Nasal cavity respiratory epithelium epithelial cell of viscerocranial mucosa (primary cell): Measurements from ENCODE around the gene NAE1. TPM values are rescaled to one million over a fixed set of nuclear protein-coding genes. Genes with fewer than 3 reads are reported as not detected.

Source experiments
- total RNA-seq: library from RNA; depleted of rRNA; stranded (reverse); fragments of >200 nt; gene quantifications from 2 replicates; pipeline ENCODE4 v1.2.3, GENCODE V29; 2014

NAE1 gene
- 64.6 and 77.6 TPM in 2 replicates for total RNA-seq

DNA sequence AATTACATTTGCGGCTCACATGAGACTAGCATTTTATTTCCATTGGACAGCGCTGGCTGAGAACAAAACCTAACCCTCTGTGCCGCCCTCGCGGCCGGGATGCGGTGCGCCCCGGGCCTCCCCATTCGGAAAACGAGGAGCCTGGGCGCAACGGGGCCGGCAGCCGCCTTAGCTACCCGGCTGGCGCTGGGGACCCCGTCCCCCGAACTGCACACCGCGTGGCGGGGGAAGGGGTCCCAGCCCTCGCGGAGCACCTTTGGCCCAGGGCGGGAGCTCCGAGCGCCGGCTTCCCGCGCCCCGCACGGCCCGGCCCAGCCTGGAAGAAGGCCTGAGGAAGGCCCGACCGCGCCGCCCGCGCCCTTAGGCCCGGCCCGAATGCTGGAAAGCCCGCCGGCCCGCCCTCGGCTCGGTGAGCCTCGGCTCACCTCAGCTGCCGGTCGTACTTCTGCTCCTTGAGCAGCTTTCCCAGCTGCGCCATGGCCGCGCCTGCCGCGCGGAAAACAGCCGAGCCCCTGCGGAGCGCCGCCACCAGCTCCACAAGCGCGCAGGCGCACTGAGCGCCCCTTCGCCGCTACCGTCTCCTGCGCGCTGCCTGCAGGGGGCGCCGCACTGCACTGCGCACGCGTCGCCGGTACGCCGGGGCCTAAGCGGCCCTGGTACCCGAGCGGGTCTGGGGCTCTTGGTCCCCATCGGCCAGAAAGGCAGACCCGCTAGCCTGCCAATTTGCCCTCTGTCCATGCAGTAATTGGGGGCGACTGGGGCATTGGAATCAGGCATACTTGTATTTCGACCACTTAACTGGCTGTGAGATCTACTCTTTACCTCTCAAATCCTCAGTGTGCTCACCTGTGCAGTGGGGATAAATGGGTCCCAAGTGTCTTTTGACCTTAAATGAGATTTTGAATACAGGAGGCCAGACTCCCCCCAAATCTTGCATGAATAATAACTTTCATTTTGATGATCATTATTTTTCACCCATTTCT is at the start of gene NAE1:
TSS of gene NAE1 (minus strand) at position 555 of the 983 bp plus-strand sequence. CDS start at position 478, 77 bp downstream.

DNA sequence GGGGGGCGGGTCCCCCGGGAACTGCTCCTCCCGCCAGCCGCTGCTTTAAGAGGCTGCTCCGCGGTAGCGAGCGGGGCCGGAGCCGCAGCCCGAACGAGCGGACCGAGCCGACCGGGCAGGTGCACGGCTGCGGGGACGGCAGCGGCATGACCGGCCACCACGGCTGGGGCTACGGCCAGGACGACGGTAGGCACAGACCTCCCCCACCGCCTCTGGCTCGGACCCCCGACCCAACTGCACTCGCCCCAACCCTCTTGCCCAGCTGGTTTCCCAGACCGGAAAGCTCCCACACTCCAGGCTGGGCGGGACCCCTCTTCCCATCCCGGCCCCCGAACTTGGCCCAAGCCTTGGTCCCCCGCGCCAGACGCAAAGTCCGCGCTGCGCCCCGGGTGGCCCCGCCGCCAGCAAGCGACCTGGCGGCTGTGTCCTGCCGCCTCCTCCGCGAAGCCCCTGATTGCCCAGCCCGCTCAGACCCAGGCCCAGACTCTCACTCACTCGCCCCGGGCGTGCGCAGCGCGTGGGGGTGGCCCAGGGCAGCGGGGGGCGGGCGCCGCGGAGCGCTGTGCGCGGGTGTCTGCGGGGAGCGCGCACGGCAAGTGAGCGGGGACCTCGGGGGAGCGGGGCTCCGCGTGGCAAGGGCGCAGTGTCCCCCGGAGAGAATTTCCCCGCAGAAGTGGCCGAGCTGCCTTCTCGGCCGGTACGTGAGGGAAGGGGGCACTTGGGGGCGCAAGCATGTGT is 13.7 kb upstream of the NAE1 start, which contains the start of gene CA7:
TSS of gene CA7 (plus strand) at position 73 of the 738 bp plus-strand sequence. CDS start at position 147, 74 bp downstream.

DNA sequence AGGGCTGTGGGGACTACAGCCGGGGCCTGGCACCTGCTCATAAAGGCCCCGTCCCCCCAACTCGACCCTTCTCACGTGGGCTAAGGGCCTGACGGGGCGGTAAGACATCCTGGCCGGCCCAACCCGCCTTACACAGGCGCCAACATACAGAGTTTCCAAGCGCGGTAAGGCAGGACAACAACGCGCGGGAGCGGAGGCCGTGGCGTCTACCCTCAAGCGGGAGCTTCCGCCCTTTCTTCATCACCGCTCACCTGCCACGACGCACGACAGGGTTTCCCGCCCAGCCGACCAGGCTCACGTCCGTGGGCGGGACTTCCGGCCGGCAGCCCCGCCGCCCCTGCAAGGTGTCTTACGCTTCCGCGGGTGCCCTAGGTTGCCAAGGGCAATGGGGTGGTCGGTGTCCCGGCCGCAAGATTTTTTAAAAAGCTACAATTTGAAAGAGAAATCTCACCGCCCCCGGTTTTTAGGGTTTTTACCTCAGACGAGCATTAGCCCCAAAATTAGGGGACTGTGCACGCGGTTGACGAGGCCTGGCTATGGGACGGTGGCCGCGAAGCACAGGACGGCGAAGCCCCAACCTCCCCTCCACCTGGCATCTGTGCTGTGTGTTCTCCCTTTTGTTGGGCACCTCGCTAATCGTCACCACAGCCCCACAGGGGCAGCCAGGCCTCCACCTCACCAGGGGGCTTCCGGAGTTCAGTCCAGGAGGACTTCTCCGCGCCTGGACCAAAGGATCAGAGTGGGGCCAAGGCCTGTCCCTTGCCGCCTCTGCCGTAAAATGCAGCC is 29.3 kb downstream of the NAE1 start, which contains the start of gene TERB1:
TSS of gene TERB1 (minus strand) at position 265 of the 786 bp plus-strand sequence. CDS start 4,786 bp downstream, outside the sequence.

Other genes starting within 250 kb of the NAE1 start
- gene CMTM3, start 226.3 kb downstream of the NAE1 start, total RNA-seq: 1.4 and 9.4 TPM in 2 replicates
- gene CMTM4, start 134.2 kb downstream of the NAE1 start, total RNA-seq: 86.5 and 91.1 TPM in 2 replicates
- 94.0 and 102 TPM in 2 replicates for gene DYNC1LI2, start 79.4 kb downstream of the NAE1 start, total RNA-seq
- gene TERB1, start 29.4 kb downstream of the NAE1 start, total RNA-seq: under 0.01 and 0.14 TPM in 2 replicates
- not detected in 2 replicates for gene CA7, start 13.4 kb upstream of the NAE1 start, total RNA-seq
- gene PDP2, start 49.5 kb upstream of the NAE1 start, total RNA-seq: 13.3 and 17.0 TPM in 2 replicates
- gene CDH16, start 87.9 kb upstream of the NAE1 start, total RNA-seq: 0.07 and 1.0 TPM in 2 replicates
- 3.1 and 35.2 TPM in 2 replicates for gene RRAD, start 94.6 kb upstream of the NAE1 start, total RNA-seq
- gene CIAO2B, start 103.4 kb upstream of the NAE1 start, total RNA-seq: 97.0 and 215 TPM in 2 replicates
- gene CES2, start 104.5 kb upstream of the NAE1 start, total RNA-seq: 41.4 and 130 TPM in 2 replicates
- gene CES3, start 130.3 kb upstream of the NAE1 start, total RNA-seq: 1.4 TPM in 2 replicates
- gene CES4A, start 157.6 kb upstream of the NAE1 start, total RNA-seq: 1.4 and 2.0 TPM in 2 replicates
- 86.8 and 120 TPM in 2 replicates for gene CBFB, start 198.2 kb upstream of the NAE1 start, total RNA-seq